ENCODE data around the gene KLK12. TPM values are rescaled to one million over a fixed set of nuclear protein-coding genes. Genes with fewer than 3 reads are reported as not detected.

Gene KLK12
- total RNA-seq, 1 donor from 2014 or later = not detected

GRCh38 chr19:51044327-51044726 is 9.5 kb upstream of the KLK12 start:
- no peaks in the 10 kb centered on the region for H3K9me3 Mint-ChIP-seq
- H3K4me3 Mint-ChIP-seq = no peak overlapping the region
- no peak for DNase-seq (ENCODE audit: low read depth, low spot score)
- TF ChIP-seq, protein P1, sequence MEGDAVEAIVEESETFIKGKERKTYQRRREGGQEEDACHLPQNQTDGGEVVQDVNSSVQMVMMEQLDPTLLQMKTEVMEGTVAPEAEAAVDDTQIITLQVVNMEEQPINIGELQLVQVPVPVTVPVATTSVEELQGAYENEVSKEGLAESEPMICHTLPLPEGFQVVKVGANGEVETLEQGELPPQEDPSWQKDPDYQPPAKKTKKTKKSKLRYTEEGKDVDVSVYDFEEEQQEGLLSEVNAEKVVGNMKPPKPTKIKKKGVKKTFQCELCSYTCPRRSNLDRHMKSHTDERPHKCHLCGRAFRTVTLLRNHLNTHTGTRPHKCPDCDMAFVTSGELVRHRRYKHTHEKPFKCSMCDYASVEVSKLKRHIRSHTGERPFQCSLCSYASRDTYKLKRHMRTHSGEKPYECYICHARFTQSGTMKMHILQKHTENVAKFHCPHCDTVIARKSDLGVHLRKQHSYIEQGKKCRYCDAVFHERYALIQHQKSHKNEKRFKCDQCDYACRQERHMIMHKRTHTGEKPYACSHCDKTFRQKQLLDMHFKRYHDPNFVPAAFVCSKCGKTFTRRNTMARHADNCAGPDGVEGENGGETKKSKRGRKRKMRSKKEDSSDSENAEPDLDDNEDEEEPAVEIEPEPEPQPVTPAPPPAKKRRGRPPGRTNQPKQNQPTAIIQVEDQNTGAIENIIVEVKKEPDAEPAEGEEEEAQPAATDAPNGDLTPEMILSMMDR (conservative IDR thresholded peaks at IDR 0.05) = no peak
- no peak overlapping the region for H3K27ac Mint-ChIP-seq (ENCODE audit: unreplicated experiment)
- peaks cover 27% of the 10 kb centered on the region for H3K27me3 Mint-ChIP-seq (ENCODE audit: low read depth)
- H3K4me1 Mint-ChIP-seq = no peaks in the 10 kb centered on the region
- no peaks in the 10 kb centered on the region for H3K36me3 Mint-ChIP-seq (ENCODE audit: low read depth)

- no peaks in the 10 kb centered on the region for H3K36me3 Mint-ChIP-seq (ENCODE audit: low read depth)
- TF ChIP-seq, protein P1 (conservative IDR thresholded peaks at IDR 0.05) = no peak
- no peaks in the 10 kb centered on the region for H3K9me3 Mint-ChIP-seq
- no peaks in the 10 kb centered on the region for H3K4me1 Mint-ChIP-seq
- H3K27me3 Mint-ChIP-seq (ENCODE audit: low read depth) = peaks cover 27% of the 10 kb centered on the region
- DNase-seq (ENCODE audit: low read depth, low spot score) = no peak
- no peak overlapping the region for H3K4me3 Mint-ChIP-seq
- H3K27ac Mint-ChIP-seq (ENCODE audit: unreplicated experiment) = no peak overlapping the region
Measured at GRCh38 chr19:51043497-51043896, 8.7 kb upstream of the KLK12 start.

DNA sequence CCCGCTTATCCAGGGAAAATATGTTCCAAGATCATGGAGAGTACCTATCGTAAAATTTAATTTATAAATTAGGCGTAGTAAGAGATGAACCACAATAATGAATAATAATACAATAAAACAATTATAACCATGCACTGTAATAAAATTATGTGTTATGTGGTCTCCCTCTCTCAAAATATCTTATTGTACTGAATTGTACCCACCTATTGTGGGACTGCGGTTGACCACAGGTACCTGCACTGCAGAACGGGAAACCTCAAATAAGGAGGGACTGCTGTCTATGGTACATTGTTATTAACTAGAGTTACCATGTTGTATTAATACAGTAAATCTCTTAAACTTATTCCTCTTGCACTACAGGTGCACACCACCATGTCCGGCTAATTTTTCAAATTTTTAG is 5.3 kb upstream of the KLK12 start:
- no peak overlapping the region for H3K4me3 Mint-ChIP-seq
- H3K9me3 Mint-ChIP-seq = no peaks in the 10 kb centered on the region
- no peak for DNase-seq (ENCODE audit: low read depth, low spot score)
- no peak overlapping the region for H3K27ac Mint-ChIP-seq (ENCODE audit: unreplicated experiment)
- peaks cover 12% of the 10 kb centered on the region for H3K27me3 Mint-ChIP-seq (ENCODE audit: low read depth)
- TF ChIP-seq, protein P1 (conservative IDR thresholded peaks at IDR 0.05) = no peak
- H3K4me1 Mint-ChIP-seq = no peaks in the 10 kb centered on the region
- no peaks in the 10 kb centered on the region for H3K36me3 Mint-ChIP-seq (ENCODE audit: low read depth)

GRCh38 chr19:51036519-51036918 is 1.7 kb upstream of the KLK12 start:
- H3K27ac Mint-ChIP-seq (ENCODE audit: unreplicated experiment) = no peak overlapping the region

GRCh38 chr19:51031880-51032225 is 2.9 kb downstream of the KLK12 start:
- H3K4me1 Mint-ChIP-seq = no peaks in the 10 kb centered on the region
- no peak for DNase-seq (ENCODE audit: low read depth, low spot score)
- H3K9me3 Mint-ChIP-seq = peaks cover 5% of the 10 kb centered on the region
- peaks cover 33% of the 10 kb centered on the region for H3K27me3 Mint-ChIP-seq (ENCODE audit: low read depth)
- TF ChIP-seq, protein P1 (conservative IDR thresholded peaks at IDR 0.05) = no peak
- H3K27ac Mint-ChIP-seq (ENCODE audit: unreplicated experiment) = no peak overlapping the region
- no peaks in the 10 kb centered on the region for H3K36me3 Mint-ChIP-seq (ENCODE audit: low read depth)
- H3K4me3 Mint-ChIP-seq = no peak overlapping the region

More at GRCh38 chr19:51036519-51036918, 1.7 kb upstream of the KLK12 start:
- Mint-ChIP-seq H3K4me3 (no peak overlapping the region), H3K4me1 (no peaks in the 10 kb centered on the region), H3K36me3 (ENCODE audit: low read depth) (no peaks in the 10 kb centered on the region), H3K27me3 (ENCODE audit: low read depth) (peaks cover 19% of the 10 kb centered on the region), H3K9me3 (no peaks in the 10 kb centered on the region)
- no peak for DNase-seq (ENCODE audit: low read depth, low spot score)
- TF ChIP-seq, protein P1 (conservative IDR thresholded peaks at IDR 0.05) = no peak
